Activated CD8-positive, alpha-beta memory T cell treated with anti-CD3 and anti-CD28 coated beads for 1 hour (primary cell): ENCODE results near the gene ABCA5.
A peak's percentile ranks its signal among the peaks of the same experiment; 100 is the strongest.
"Not testable (repeated sequence)": the region's sequence is repeated elsewhere in the genome, so short reads cannot be mapped to it uniquely, and the experiment has no call there.

ENCODE experiments used
- DNase-seq, 2 donors: peaks; one replicate each; pipeline ENCODE4 v3.0.0-alpha.2; 2020; ENCODE audit warnings: low read depth in 1 of 2; ENCODE audit errors: extremely low read depth in 1 of 2

ABCA5 gene

GRCh38 chr17:69333561-69333960 lies 6.6 kb upstream of the ABCA5 start:
- no peak for DNase-seq

- DNase-seq = no peak
These were observed 4.8 kb upstream of the ABCA5 start for GRCh38 chr17:69331756-69332155.

- peak in 1 of 2 donors; percentile 2 for DNase-seq
These were observed 415 bp downstream of the ABCA5 start for GRCh38 chr17:69326377-69327059.

GRCh38 chr17:69325518-69326376 lies 1.2 kb downstream of the ABCA5 start:
- DNase-seq = no peak

GRCh38 chr17:69323806-69324205 lies 3.1 kb downstream of the ABCA5 start:
- DNase-seq = no peak

- no peak for DNase-seq
These were observed 6.1 kb downstream of the ABCA5 start for GRCh38 chr17:69320908-69321238.

GRCh38 chr17:69320210-69320907 lies 6.6 kb downstream of the ABCA5 start:
- DNase-seq = no peak

- DNase-seq = no peak
These were observed 9.3 kb downstream of the ABCA5 start for GRCh38 chr17:69317625-69318024.

- no peak for DNase-seq
These were observed 12.5 kb downstream of the ABCA5 start for GRCh38 chr17:69314246-69315065.

- DNase-seq = no peak
These were observed 21.8 kb downstream of the ABCA5 start for GRCh38 chr17:69305177-69305576.

GRCh38 chr17:69302682-69303081 lies 24.3 kb downstream of the ABCA5 start:
- no peak for DNase-seq

GRCh38 chr17:69300222-69300621 lies 26.7 kb downstream of the ABCA5 start:
- DNase-seq = no peak

GRCh38 chr17:69298120-69298722 lies 28.7 kb downstream of the ABCA5 start:
- not testable (repeated sequence) for DNase-seq

- no peak for DNase-seq
These were observed 39.8 kb downstream of the ABCA5 start for GRCh38 chr17:69287168-69287567.

- no peak for DNase-seq
These were observed 40.7 kb downstream of the ABCA5 start for GRCh38 chr17:69286257-69286656.

GRCh38 chr17:69284646-69285045 lies 42.3 kb downstream of the ABCA5 start:
- no peak for DNase-seq

GRCh38 chr17:69282002-69282401 lies 44.9 kb downstream of the ABCA5 start:
- DNase-seq = no peak

- DNase-seq = not testable (repeated sequence)
These were observed 50.7 kb downstream of the ABCA5 start for GRCh38 chr17:69276279-69276678.

GRCh38 chr17:69275751-69276150 lies 51.2 kb downstream of the ABCA5 start:
- DNase-seq = no peak

- DNase-seq = no peak
These were observed 55.9 kb downstream of the ABCA5 start for GRCh38 chr17:69271023-69271422.
